Fibroblast of mammary gland (primary cell): ENCODE data around the gene LARP1.
"Not testable (repeated sequence)": the region's sequence is repeated elsewhere in the genome, so short reads cannot be mapped to it uniquely, and the experiment has no call there.

Experiments used
- DNase-seq: peaks from one replicate; pipeline ENCODE4 v3.0.0-alpha.2; 2010; ENCODE audit warnings: low read depth
- H3K4me3 ChIP-seq: 2 replicates; pipeline ENCODE4 v1.5.1; 2011; ENCODE audit warnings: low read depth, mild to moderate bottlenecking, low read length, moderate library complexity; ENCODE audit not compliant: control insufficient read depth
- CTCF ChIP-seq: conservative IDR thresholded peaks from 2 replicates; pipeline ENCODE4 v1.5.1; 2011; ENCODE audit warnings: low read depth, low read length, inconsistent platforms; ENCODE audit not compliant: control insufficient read depth, insufficient read depth

LARP1 gene

GRCh38 chr5:154757814-154758406 is 2.7 kb downstream of the LARP1 start:
- peak; percentile 61 for DNase-seq
- TF ChIP-seq CTCF = no peak
- H3K4me3 ChIP-seq = peak overlapping the region; percentile 12

- peak overlapping the region; percentile 12 for H3K4me3 ChIP-seq
- TF ChIP-seq CTCF = no peak
- no peak for DNase-seq
Observed at GRCh38 chr5:154758493-154758892, 3.3 kb downstream of the LARP1 start.

- TF ChIP-seq CTCF = no peak
- no peak for DNase-seq
- no peak overlapping the region for H3K4me3 ChIP-seq
Observed at GRCh38 chr5:154758977-154759376, 3.8 kb downstream of the LARP1 start.

- not testable (repeated sequence) for H3K4me3 ChIP-seq, DNase-seq
Observed at GRCh38 chr5:154759868-154760267, 4.7 kb downstream of the LARP1 start.

- no peak overlapping the region for H3K4me3 ChIP-seq
- no peak for DNase-seq
- no peak for TF ChIP-seq CTCF
Observed at GRCh38 chr5:154761046-154761736, 6.0 kb downstream of the LARP1 start.

- no peak for DNase-seq
- TF ChIP-seq CTCF = no peak
Observed at GRCh38 chr5:154762261-154762660, 7.1 kb downstream of the LARP1 start.

GRCh38 chr5:154762700-154763099 is 7.5 kb downstream of the LARP1 start:
- DNase-seq = no peak
- TF ChIP-seq CTCF = no peak
- H3K4me3 ChIP-seq = no peak overlapping the region

More at GRCh38 chr5:154762261-154762660, 7.1 kb downstream of the LARP1 start:
- H3K4me3 ChIP-seq = no peak overlapping the region
